MM.1S (cell line): ENCODE measurements around the gene FGFBP1.

Experiments
- DNase-seq: peaks from one replicate; pipeline ENCODE4 v3.0.0-alpha.2; 2015
- H2AFZ ChIP-seq: fragments of 300-600 bp; sonication (generic); 2 replicates; pipeline ENCODE4 v1.6.0; 2016; ENCODE audit warnings: antibody characterized with exemption, low read length
- H3F3A ChIP-seq: fragments of 300-600 bp; sonication (generic); 2 replicates; pipeline ENCODE4 v1.6.1; 2016; ENCODE audit warnings: mild to moderate bottlenecking, antibody characterized with exemption, low read length, moderate library complexity, mixed read lengths; ENCODE audit not compliant: insufficient read depth
- H3K27ac ChIP-seq: fragments of 300-600 bp; sonication (generic); 2 replicates; pipeline ENCODE4 v1.5.1; 2016; ENCODE audit warnings: mild to moderate bottlenecking, low read length
- H3K27me3 ChIP-seq: fragments of 300-600 bp; sonication (generic); replicated peaks from 2 replicates; pipeline ENCODE4 v1.6.0; 2016; ENCODE audit warnings: low read length; ENCODE audit not compliant: insufficient read depth
- H3K36me3 ChIP-seq: fragments of 300-600 bp; sonication (generic); replicated peaks from 2 replicates; pipeline ENCODE4 v1.6.1; 2016; ENCODE audit warnings: mild to moderate bottlenecking, low read length, mixed read lengths; ENCODE audit not compliant: insufficient read depth
- H3K4me1 ChIP-seq: fragments of 300-600 bp; sonication (generic); 2 replicates; pipeline ENCODE4 v1.6.1; 2016; ENCODE audit warnings: low read length, mixed read lengths
- H3K4me2 ChIP-seq: fragments of 300-600 bp; sonication (generic); 2 replicates; pipeline ENCODE4 v1.6.0; 2016; ENCODE audit warnings: low read depth, low read length
- H3K4me3 ChIP-seq: fragments of 300-600 bp; sonication (generic); 2 replicates; pipeline ENCODE4 v1.5.1; 2016; ENCODE audit warnings: low read length, mixed read lengths
- H3K79me2 ChIP-seq: fragments of 300-600 bp; sonication (generic); 2 replicates; pipeline ENCODE4 v1.6.1; 2016; ENCODE audit warnings: mixed run types, low read length, mixed read lengths
- H3K9ac ChIP-seq: fragments of 300-600 bp; sonication (generic); 2 replicates; pipeline ENCODE4 v1.6.1; 2016; ENCODE audit warnings: low read length, mixed read lengths
- H3K9me2 ChIP-seq: fragments of 300-600 bp; sonication (generic); replicated peaks from 2 replicates; pipeline ENCODE4 v1.6.1; 2016; ENCODE audit warnings: mild to moderate bottlenecking, low read length, mixed read lengths; ENCODE audit not compliant: insufficient read depth
- H3K9me3 ChIP-seq: fragments of 300-600 bp; sonication (generic); replicated peaks from 2 replicates; pipeline ENCODE4 v1.6.1; 2016; ENCODE audit warnings: mild to moderate bottlenecking, low read length, mixed read lengths; ENCODE audit not compliant: insufficient read depth
- H4K20me1 ChIP-seq: fragments of 300-600 bp; sonication (generic); 2 replicates; pipeline ENCODE4 v1.6.1; 2016; ENCODE audit warnings: mild to moderate bottlenecking, low read length, moderate library complexity, mixed read lengths; ENCODE audit not compliant: insufficient read depth
- EZH2 ChIP-seq: fragments of 300-600 bp; sonication (generic); optimal IDR thresholded peaks from 2 replicates; pipeline ENCODE3; 2017; ENCODE audit warnings: low read depth, mild to moderate bottlenecking, antibody characterized with exemption, low read length, mixed read lengths
- EZH2phosphoT487 ChIP-seq: fragments of 300-600 bp; sonication (generic); IDR thresholded peaks from 2 replicates; pipeline ENCODE4 v1.6.1; 2018; ENCODE audit warnings: antibody characterized with exemption, low read length
- TF ChIP-seq, protein P1 (sequence below): fragments of 300-600 bp; sonication (generic); IDR thresholded peaks from 2 replicates; pipeline ENCODE4 v1.5.1; 2016; ENCODE audit warnings: antibody characterized with exemption, low read length, mixed read lengths

The FGFBP1 gene

DNA sequence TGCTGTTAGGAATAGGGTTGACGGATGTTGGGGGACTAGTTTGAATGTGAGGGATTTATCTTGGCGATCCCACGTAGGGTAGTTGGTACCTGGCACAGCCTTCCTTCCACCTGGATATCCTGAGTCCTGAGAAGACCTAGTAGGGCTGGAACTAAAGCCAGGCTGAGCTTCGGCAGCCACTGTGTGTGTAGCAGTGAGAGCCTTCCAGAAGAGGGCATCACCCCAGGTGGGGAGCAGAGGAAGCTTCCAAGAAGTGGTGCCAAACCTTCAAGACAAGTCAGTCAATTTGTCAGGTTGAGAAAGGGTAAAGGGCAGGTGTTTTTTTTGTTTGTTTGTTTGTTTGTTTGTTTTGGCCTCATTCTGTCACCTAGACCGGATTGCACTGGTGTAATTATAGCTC, 25.6 kb upstream of the FGFBP1 start:
- TF ChIP-seq, protein P1, sequence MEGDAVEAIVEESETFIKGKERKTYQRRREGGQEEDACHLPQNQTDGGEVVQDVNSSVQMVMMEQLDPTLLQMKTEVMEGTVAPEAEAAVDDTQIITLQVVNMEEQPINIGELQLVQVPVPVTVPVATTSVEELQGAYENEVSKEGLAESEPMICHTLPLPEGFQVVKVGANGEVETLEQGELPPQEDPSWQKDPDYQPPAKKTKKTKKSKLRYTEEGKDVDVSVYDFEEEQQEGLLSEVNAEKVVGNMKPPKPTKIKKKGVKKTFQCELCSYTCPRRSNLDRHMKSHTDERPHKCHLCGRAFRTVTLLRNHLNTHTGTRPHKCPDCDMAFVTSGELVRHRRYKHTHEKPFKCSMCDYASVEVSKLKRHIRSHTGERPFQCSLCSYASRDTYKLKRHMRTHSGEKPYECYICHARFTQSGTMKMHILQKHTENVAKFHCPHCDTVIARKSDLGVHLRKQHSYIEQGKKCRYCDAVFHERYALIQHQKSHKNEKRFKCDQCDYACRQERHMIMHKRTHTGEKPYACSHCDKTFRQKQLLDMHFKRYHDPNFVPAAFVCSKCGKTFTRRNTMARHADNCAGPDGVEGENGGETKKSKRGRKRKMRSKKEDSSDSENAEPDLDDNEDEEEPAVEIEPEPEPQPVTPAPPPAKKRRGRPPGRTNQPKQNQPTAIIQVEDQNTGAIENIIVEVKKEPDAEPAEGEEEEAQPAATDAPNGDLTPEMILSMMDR, result no peak
- TF ChIP-seq EZH2phosphoT487, result no peak
- TF ChIP-seq EZH2, result no peak
- Histone ChIP-seq H3K79me2 (no peaks in the 10 kb centered on the region), H2AFZ (no peak overlapping the region), H3K36me3 (no peaks in the 10 kb centered on the region), H3K4me2 (no peak overlapping the region), H3K4me1 (no peaks in the 10 kb centered on the region), H4K20me1 (no peaks in the 10 kb centered on the region), H3K27ac (no peak overlapping the region), H3K27me3 (no peaks in the 10 kb centered on the region), H3F3A (no peaks in the 10 kb centered on the region), H3K9me2 (no peaks in the 10 kb centered on the region), H3K4me3 (no peak overlapping the region), H3K9ac (no peak overlapping the region), H3K9me3 (no peaks in the 10 kb centered on the region)
- DNase-seq, result no peak

DNA sequence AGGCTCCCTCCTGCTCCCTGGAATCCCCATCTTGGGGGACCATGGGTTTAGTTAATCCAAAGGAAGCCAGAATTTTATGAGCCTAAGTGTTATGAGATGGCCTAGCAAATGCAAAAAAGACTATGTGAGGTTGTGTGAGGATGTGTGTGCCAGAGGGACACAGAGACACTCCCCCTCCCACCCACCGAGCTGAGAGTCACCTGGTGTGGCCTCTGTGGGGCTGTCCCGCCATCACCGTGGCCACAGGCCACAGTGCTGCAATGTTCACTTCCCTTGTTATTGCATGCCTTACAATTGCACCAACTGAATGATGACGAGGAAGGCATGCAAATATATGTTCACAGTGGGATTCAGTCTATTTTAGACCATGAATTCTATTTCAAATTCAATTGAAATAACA, 25.0 kb upstream of the FGFBP1 start:
- no peak overlapping the region for H2AFZ ChIP-seq
- H3K9ac ChIP-seq, result no peak overlapping the region
- no peaks in the 10 kb centered on the region for H4K20me1 ChIP-seq
- DNase-seq, result no peak
- H3K27ac ChIP-seq, result no peak overlapping the region
- H3K9me3 ChIP-seq, result no peaks in the 10 kb centered on the region
- H3K36me3 ChIP-seq, result no peaks in the 10 kb centered on the region
- no peak overlapping the region for H3K4me3 ChIP-seq
- H3F3A ChIP-seq, result no peaks in the 10 kb centered on the region
- H3K4me1 ChIP-seq, result no peaks in the 10 kb centered on the region
- no peaks in the 10 kb centered on the region for H3K27me3 ChIP-seq
- no peaks in the 10 kb centered on the region for H3K79me2 ChIP-seq
- no peak for TF ChIP-seq EZH2
- TF ChIP-seq, protein P1, result no peak
- TF ChIP-seq EZH2phosphoT487, result no peak
- no peak overlapping the region for H3K4me2 ChIP-seq
- H3K9me2 ChIP-seq, result no peaks in the 10 kb centered on the region

DNA sequence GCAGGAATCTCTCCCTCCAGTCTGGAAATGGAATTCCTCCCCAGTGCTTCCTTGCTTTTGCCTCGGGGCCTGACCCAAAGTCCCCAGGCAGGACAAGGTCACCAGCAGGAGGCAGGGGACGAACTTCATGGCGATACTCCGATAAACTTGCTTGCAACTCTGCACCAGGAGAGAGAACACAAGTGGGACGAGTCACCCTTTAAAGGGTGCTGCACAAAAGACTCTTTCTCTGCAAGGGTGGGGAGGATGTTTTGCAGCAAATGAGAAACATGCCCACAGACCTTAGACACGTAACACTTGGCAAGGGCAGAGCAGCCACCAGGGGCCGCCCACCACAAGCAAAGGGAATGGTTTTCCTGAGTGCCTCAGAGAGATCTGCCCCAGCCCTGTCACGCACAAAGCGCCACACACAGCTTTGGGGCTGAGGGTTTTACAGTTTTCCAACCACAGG, 24.5 kb upstream of the FGFBP1 start, which contains the start of gene FGFBP2:
FGFBP2 (minus strand) TSS at position 175 of the 451 bp plus-strand sequence; CDS start at position 129, 46 bp downstream.
- Histone ChIP-seq H4K20me1 (no peaks in the 10 kb centered on the region), H3K9ac (no peak within 1 kb of the TSS), H3K9me3 (no peaks in the 10 kb centered on the region), H3K4me1 (no peaks in the 10 kb centered on the region), H3K9me2 (no peaks in the 10 kb centered on the region), H2AFZ (no peak within 1 kb of the TSS), H3K4me2 (no peak within 1 kb of the TSS), H3K27me3 (no peaks in the 10 kb centered on the region), H3K79me2 (no peaks in the 10 kb centered on the region), H3K4me3 (no peak within 1 kb of the TSS), H3K36me3 (no peaks in the 10 kb centered on the region), H3F3A (no peaks in the 10 kb centered on the region), H3K27ac (no peak within 1 kb of the TSS)
- DNase-seq, result no peak
- TF ChIP-seq EZH2phosphoT487 (no peak), EZH2 (no peak)
- TF ChIP-seq, protein P1, result peak; percentile 25
